ENCODE data around the gene DPF3. TPM values are rescaled to one million over a fixed set of nuclear protein-coding genes. Genes with fewer than 3 reads are reported as not detected.

The DPF3 gene
- total RNA-seq, 1 experiment from 2014 or later: 0.31 TPM

DNA sequence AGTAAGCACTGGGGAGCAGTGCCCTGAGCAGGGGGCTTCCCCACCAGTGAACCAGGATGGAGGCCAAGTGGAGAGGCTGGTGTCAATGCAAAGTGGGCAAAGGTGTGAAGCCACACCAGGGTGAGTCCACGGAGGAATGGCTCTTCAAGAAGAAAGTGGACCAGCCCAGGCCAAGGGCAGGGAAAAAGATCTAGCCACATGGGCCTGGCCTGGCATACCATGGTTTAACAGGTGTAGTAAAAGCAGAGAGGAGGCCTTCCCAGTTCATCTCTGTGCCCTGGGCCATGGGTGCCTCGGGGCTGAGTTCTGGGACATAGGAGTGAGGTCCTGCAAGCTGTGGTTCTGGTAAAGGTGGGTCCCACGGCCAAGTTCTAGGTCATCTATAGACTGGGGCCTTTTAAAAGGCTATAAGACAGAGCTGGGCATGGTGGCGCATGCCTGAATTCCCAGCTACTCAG, 153.4 kb downstream of the DPF3 start:
- H3K4me3 Mint-ChIP-seq: no peak overlapping the region
- no peaks in the 10 kb centered on the region; the same call in 1 of the 2 replicates for H3K27me3 Mint-ChIP-seq (ENCODE audit: low read depth)
- POLR2A ChIA-PET: no interaction called here
- no peak for DNase-seq (ENCODE audit: low spot score)
- H3K27ac Mint-ChIP-seq: no peak overlapping the region
- CTCF ChIA-PET: no interaction called here
- ATAC-seq: no peak
- TF ChIP-seq ZNF396 (CRISPR knock-in tag; IDR thresholded peaks at IDR 0.05; ENCODE audit: borderline replicate concordance) (no peak), SOX15 (CRISPR knock-in tag; IDR thresholded peaks at IDR 0.05) (no peak), RELA (CRISPR knock-in tag; IDR thresholded peaks at IDR 0.05; ENCODE audit: borderline replicate concordance) (no peak), ELF4 (CRISPR knock-in tag; IDR thresholded peaks at IDR 0.05; ENCODE audit: low read depth) (no peak), NR2C2 (CRISPR knock-in tag; IDR thresholded peaks at IDR 0.05) (no peak), CREB1 (CRISPR knock-in tag; IDR thresholded peaks at IDR 0.05) (no peak), ETV6 (CRISPR knock-in tag; IDR thresholded peaks at IDR 0.05) (no peak), TCF7 (CRISPR knock-in tag; IDR thresholded peaks at IDR 0.05; ENCODE audit: low read depth) (no peak), MYBL2 (CRISPR knock-in tag; IDR thresholded peaks at IDR 0.05) (no peak), KAT7 (CRISPR knock-in tag; IDR thresholded peaks at IDR 0.05; ENCODE audit: borderline replicate concordance) (no peak)
- TF ChIP-seq, protein P1, sequence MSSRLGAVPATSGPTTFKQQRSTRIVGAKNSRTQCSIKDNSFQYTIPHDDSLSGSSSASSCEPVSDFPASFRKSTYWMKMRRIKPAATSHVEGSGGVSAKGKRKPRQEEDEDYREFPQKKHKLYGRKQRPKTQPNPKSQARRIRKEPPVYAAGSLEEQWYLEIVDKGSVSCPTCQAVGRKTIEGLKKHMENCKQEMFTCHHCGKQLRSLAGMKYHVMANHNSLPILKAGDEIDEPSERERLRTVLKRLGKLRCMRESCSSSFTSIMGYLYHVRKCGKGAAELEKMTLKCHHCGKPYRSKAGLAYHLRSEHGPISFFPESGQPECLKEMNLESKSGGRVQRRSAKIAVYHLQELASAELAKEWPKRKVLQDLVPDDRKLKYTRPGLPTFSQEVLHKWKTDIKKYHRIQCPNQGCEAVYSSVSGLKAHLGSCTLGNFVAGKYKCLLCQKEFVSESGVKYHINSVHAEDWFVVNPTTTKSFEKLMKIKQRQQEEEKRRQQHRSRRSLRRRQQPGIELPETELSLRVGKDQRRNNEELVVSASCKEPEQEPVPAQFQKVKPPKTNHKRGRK (CRISPR knock-in tag; IDR thresholded peaks at IDR 0.05; ENCODE audit: borderline replicate concordance): no peak
- TF ChIP-seq, protein P2, sequence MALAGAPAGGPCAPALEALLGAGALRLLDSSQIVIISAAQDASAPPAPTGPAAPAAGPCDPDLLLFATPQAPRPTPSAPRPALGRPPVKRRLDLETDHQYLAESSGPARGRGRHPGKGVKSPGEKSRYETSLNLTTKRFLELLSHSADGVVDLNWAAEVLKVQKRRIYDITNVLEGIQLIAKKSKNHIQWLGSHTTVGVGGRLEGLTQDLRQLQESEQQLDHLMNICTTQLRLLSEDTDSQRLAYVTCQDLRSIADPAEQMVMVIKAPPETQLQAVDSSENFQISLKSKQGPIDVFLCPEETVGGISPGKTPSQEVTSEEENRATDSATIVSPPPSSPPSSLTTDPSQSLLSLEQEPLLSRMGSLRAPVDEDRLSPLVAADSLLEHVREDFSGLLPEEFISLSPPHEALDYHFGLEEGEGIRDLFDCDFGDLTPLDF (CRISPR knock-in tag; IDR thresholded peaks at IDR 0.05): no peak
- TF ChIP-seq, protein P3, sequence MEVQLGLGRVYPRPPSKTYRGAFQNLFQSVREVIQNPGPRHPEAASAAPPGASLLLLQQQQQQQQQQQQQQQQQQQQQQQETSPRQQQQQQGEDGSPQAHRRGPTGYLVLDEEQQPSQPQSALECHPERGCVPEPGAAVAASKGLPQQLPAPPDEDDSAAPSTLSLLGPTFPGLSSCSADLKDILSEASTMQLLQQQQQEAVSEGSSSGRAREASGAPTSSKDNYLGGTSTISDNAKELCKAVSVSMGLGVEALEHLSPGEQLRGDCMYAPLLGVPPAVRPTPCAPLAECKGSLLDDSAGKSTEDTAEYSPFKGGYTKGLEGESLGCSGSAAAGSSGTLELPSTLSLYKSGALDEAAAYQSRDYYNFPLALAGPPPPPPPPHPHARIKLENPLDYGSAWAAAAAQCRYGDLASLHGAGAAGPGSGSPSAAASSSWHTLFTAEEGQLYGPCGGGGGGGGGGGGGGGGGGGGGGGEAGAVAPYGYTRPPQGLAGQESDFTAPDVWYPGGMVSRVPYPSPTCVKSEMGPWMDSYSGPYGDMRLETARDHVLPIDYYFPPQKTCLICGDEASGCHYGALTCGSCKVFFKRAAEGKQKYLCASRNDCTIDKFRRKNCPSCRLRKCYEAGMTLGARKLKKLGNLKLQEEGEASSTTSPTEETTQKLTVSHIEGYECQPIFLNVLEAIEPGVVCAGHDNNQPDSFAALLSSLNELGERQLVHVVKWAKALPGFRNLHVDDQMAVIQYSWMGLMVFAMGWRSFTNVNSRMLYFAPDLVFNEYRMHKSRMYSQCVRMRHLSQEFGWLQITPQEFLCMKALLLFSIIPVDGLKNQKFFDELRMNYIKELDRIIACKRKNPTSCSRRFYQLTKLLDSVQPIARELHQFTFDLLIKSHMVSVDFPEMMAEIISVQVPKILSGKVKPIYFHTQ (CRISPR knock-in tag; IDR thresholded peaks at IDR 0.05): no peak
- TF ChIP-seq, protein P4, sequence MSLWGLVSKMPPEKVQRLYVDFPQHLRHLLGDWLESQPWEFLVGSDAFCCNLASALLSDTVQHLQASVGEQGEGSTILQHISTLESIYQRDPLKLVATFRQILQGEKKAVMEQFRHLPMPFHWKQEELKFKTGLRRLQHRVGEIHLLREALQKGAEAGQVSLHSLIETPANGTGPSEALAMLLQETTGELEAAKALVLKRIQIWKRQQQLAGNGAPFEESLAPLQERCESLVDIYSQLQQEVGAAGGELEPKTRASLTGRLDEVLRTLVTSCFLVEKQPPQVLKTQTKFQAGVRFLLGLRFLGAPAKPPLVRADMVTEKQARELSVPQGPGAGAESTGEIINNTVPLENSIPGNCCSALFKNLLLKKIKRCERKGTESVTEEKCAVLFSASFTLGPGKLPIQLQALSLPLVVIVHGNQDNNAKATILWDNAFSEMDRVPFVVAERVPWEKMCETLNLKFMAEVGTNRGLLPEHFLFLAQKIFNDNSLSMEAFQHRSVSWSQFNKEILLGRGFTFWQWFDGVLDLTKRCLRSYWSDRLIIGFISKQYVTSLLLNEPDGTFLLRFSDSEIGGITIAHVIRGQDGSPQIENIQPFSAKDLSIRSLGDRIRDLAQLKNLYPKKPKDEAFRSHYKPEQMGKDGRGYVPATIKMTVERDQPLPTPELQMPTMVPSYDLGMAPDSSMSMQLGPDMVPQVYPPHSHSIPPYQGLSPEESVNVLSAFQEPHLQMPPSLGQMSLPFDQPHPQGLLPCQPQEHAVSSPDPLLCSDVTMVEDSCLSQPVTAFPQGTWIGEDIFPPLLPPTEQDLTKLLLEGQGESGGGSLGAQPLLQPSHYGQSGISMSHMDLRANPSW (CRISPR knock-in tag; conservative IDR thresholded peaks at IDR 0.05; ENCODE audit: low read depth): no peak
- TF ChIP-seq, protein P5, sequence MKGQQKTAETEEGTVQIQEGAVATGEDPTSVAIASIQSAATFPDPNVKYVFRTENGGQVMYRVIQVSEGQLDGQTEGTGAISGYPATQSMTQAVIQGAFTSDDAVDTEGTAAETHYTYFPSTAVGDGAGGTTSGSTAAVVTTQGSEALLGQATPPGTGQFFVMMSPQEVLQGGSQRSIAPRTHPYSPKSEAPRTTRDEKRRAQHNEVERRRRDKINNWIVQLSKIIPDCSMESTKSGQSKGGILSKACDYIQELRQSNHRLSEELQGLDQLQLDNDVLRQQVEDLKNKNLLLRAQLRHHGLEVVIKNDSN (CRISPR knock-in tag; IDR thresholded peaks at IDR 0.05): no peak
- H3K9me3 Mint-ChIP-seq: no peaks in the 10 kb centered on the region
- H3K36me3 Mint-ChIP-seq: no peaks in the 10 kb centered on the region
- peaks cover 13% of the 10 kb centered on the region for H3K4me1 Mint-ChIP-seq
